Lung (tissue), 12 donors: ENCODE measurements around the gene MKI67. TPM values are rescaled to one million over a fixed set of nuclear protein-coding genes. Genes with fewer than 3 reads are reported as not detected.

Experiments
- ATAC-seq: fragments of 200-7000 bp; cut with Tn5 transposase; one replicate; pipeline ENCODE4 v1.9.1; 2020; ENCODE audit warnings: moderate number of reproducible peaks; ENCODE audit not compliant: insufficient read depth, low FRiP score
- DNase-seq, 3 donors: peaks; one replicate each; pipeline ENCODE4 v3.0.0-alpha.2; 2013 to 2017
- H3K27ac ChIP-seq, 2 donors: one replicate each; pipeline ENCODE4 v1.5.1; 2013; ENCODE audit warnings: mild to moderate bottlenecking in 2 of 2, moderate library complexity in 2 of 2, control low read depth in 1 of 2, inconsistent platforms in 1 of 2, low read depth in 1 of 2, low read length in 1 of 2
- H3K27me3 ChIP-seq, 3 donors: one replicate each; pipeline ENCODE4 v1.5.1; 2013; ENCODE audit warnings: low read length in 2 of 3; ENCODE audit not compliant: control insufficient read depth in 3 of 3, insufficient read depth in 3 of 3
- H3K36me3 ChIP-seq, 4 donors: one replicate each; pipeline ENCODE4 v1.5.1; 2013; ENCODE audit warnings: low read length in 4 of 4, mild to moderate bottlenecking in 1 of 4, moderate library complexity in 1 of 4; ENCODE audit not compliant: control insufficient read depth in 4 of 4, insufficient read depth in 4 of 4
- H3K4me1 ChIP-seq, 5 donors: one replicate each; pipeline ENCODE4 v1.5.1; 2013; ENCODE audit warnings: low read length in 5 of 5, mild to moderate bottlenecking in 2 of 5, moderate library complexity in 1 of 5; ENCODE audit not compliant: control insufficient read depth in 5 of 5, insufficient read depth in 5 of 5
- H3K4me3 ChIP-seq: one replicate; pipeline ENCODE4 v1.5.1; 2013; ENCODE audit warnings: mild to moderate bottlenecking, control low read depth, moderate library complexity
- H3K9ac ChIP-seq, 2 donors: one replicate each; pipeline ENCODE4 v1.5.1; 2013; ENCODE audit warnings: low read length in 2 of 2, control low read depth in 1 of 2; ENCODE audit not compliant: insufficient read depth in 1 of 2
- H3K9me3 ChIP-seq, 4 donors: one replicate each; pipeline ENCODE4 v1.5.1; 2013; ENCODE audit warnings: low read length in 3 of 4, mild to moderate bottlenecking in 1 of 4, moderate library complexity in 1 of 4; ENCODE audit not compliant: control insufficient read depth in 4 of 4, insufficient read depth in 3 of 4
- WGBS, 2 donors: extraction: QIAGEN DNeasy Blood & Tissue Kit; methylation state at CpG; one replicate each; pipeline ENCODE4 v1.1.7; 2013; 5-methylcytosine and 5-hydroxymethylcytosine counted together
- polyA plus RNA-seq, 2 donors: library from polyadenylated mRNA; stranded (reverse); fragments of 200-250 nt; gene quantifications; one replicate each; pipeline ENCODE4 v1.2.1, GENCODE V29; 2013
- total RNA-seq, 2 donors: library from RNA; depleted of rRNA in 1 of 2; stranded (reverse); fragments of >200 nt in 1 of 2; gene quantifications; one replicate each; pipeline ENCODE4 v1.2.1, GENCODE V29; 2014 to 2021
- TF ChIP-seq, protein P1 (sequence below): IDR thresholded peaks from 2 replicates; pipeline ENCODE4 v1.5.1; 2012; ENCODE audit warnings: mild to moderate bottlenecking; ENCODE audit errors: control extremely low read depth, extremely low read depth
- donor health status: control.
- donor health status: control.
- donor health status: Bipolar disorder and iron deficiency.
- donor health status: healthy.
- donor health status: DM: yes; HTN: yes; CAD: no.

Gene MKI67
- total and polyA plus RNA-seq, 4 donors: 1.0 to 8.6 (median 2.1) TPM

DNA sequence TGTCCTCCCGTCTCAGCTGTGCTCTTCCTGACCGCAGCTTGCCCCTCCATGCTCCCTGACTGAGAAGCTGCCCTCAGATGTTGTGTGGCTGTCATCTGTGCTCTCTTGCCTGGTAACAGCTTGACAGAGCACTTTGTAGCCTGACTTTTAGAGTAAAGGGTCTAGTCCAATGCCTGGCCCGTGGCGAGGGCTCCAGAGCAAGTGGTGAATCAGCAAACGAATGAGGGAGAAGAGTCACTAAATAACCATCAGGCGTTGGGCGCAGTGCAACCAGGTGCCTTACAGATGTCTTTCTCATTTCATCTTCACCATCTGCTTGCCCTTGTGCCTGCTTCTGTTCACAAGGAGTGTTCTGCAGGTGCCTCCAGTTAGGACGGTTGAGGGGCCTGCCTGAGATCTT lies 45.6 kb downstream of the MKI67 start:
- DNase-seq (no peak), ATAC-seq (no peak)
- H3K4me1 ChIP-seq: no peaks in the 10 kb centered on the region
- TF ChIP-seq, protein P1, sequence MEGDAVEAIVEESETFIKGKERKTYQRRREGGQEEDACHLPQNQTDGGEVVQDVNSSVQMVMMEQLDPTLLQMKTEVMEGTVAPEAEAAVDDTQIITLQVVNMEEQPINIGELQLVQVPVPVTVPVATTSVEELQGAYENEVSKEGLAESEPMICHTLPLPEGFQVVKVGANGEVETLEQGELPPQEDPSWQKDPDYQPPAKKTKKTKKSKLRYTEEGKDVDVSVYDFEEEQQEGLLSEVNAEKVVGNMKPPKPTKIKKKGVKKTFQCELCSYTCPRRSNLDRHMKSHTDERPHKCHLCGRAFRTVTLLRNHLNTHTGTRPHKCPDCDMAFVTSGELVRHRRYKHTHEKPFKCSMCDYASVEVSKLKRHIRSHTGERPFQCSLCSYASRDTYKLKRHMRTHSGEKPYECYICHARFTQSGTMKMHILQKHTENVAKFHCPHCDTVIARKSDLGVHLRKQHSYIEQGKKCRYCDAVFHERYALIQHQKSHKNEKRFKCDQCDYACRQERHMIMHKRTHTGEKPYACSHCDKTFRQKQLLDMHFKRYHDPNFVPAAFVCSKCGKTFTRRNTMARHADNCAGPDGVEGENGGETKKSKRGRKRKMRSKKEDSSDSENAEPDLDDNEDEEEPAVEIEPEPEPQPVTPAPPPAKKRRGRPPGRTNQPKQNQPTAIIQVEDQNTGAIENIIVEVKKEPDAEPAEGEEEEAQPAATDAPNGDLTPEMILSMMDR: no peak
- peaks cover 0 to 6% (median 3%) of the 10 kb centered on the region in 3 donors for H3K27me3 ChIP-seq
- no peaks in the 10 kb centered on the region for H3K9me3 ChIP-seq
- 91 to 94% methylated on average over 8 of the region's 8 CpGs for WGBS, 2 donors
- no peak overlapping the region for H3K27ac ChIP-seq
- no peak overlapping the region for H3K4me3 ChIP-seq
- H3K36me3 ChIP-seq: peaks cover 0 to 58% (median 9%) of the 10 kb centered on the region in 4 donors
- H3K9ac ChIP-seq: no peak overlapping the region

DNA sequence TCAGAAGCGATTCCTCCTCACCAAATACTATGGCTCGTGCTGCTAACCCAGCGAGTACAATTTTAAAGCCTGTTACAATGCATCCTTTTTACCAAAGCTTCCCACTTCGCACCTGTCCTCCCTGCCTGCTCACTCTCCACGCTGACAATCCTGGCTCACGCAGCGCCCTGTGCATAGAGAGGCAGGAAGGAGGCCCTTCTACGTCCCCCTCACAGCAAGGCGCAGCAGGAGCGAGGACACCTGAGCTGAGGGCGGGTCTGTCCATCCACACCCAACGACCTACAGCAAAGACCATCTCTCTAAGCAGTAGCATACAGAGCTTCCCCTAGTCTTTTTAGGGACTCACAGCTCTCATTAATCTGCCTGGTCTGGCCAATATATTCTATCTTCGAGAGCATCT lies 46.0 kb downstream of the MKI67 start:
- Histone ChIP-seq H3K27ac (no peak overlapping the region), H3K9ac (no peak overlapping the region), H3K27me3 (peaks cover 0 to 6% (median 3%) of the 10 kb centered on the region in 3 donors), H3K36me3 (peaks cover 0 to 57% (median 9%) of the 10 kb centered on the region in 4 donors), H3K4me3 (no peak overlapping the region), H3K4me1 (no peaks in the 10 kb centered on the region), H3K9me3 (no peaks in the 10 kb centered on the region)
- no peak for ATAC-seq
- TF ChIP-seq, protein P1: no peak
- no peak for DNase-seq
- WGBS, 2 donors: 93 to 94% methylated on average over 13 of the region's 13 CpGs

DNA sequence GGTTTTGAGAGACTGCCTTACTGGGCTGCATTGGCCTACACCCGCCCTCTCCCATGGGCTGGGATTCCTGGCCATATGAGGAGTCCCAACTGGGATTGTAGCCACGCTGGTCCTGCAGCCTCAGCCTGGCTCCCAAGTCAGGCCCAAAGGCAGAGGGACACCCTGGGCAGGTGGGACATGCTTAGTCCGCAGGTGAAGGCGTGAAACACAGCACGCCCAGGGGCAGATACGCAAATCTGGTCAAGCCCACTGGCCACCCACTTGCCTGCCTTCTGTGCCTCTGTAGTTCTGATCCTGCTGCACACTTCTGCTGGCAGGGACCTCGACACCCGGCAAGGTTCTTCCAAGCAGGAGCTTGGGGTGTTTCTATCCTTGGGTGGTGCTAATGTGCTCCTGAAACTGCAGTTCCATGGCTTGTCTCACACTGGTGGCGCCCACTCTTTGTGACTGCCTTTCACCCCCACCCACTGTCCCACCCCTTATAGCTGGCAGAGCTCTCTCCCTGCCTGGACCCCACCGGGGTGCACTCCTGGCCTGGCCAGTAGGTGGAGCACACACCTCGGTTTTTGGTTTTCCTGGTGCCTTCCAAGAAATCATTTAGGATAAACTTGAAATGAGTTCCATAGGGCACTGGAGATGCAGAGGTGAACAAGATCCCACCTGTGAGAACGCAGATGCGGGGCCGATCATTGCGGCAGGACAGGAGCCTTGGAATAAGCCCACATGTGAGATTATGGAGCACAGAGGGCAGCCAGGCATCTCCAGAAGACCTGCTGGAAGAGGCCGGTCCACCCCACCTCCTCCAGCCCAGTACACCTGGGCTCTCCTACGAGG lies 47.9 kb downstream of the MKI67 start:
- peaks cover 0 to 51% (median 11%) of the 10 kb centered on the region in 4 donors for H3K36me3 ChIP-seq
- no peak overlapping the region for H3K4me3 ChIP-seq
- WGBS, 2 donors: 78 to 82% methylated on average over 17 of the region's 17 CpGs
- TF ChIP-seq, protein P1: peak; percentile 17
- H3K9me3 ChIP-seq: no peaks in the 10 kb centered on the region
- no peaks in the 10 kb centered on the region for H3K4me1 ChIP-seq
- H3K27ac ChIP-seq: no peak overlapping the region
- peaks cover 0 to 5% (median 3%) of the 10 kb centered on the region in 3 donors for H3K27me3 ChIP-seq
- no peak overlapping the region for H3K9ac ChIP-seq
- DNase-seq (peak in 1 of 3 donors; percentile 47), ATAC-seq (no peak)
